Heart left ventricle (tissue), 16 donors: Measurements from ENCODE around the gene PPIB. TPM values are rescaled to one million over a fixed set of nuclear protein-coding genes. Genes with fewer than 3 reads are reported as not detected.
A peak's percentile ranks its signal among the peaks of the same experiment; 100 is the strongest.

Source experiments
- ATAC-seq, 4 donors: fragments of 200-7000 bp; cut with Tn5 transposase; one replicate each; pipeline ENCODE4 v1.9.1; 2020 to 2022; ENCODE audit warnings: moderate library complexity in 4 of 4, mild to moderate bottlenecking in 3 of 4, moderate number of reproducible peaks in 1 of 4
- DNase-seq, 5 donors: peaks; one replicate each; pipeline ENCODE4 v3.0.0-alpha.2; 2020
- H3K27ac ChIP-seq, 12 donors: fragments of 200-600 bp; sonication (generic) in 4 of 12; one replicate each; pipeline versions ENCODE4 v1.5.0 to v1.8.0; 2016 to 2022; ENCODE audit warnings: mild to moderate bottlenecking in 2 of 12
- H3K27me3 ChIP-seq, 9 donors: fragments of 200-600 bp; sonication (generic) in 2 of 9; one replicate each; pipeline versions ENCODE4 v1.5.1 to v1.8.0; 2016 to 2022; ENCODE audit warnings: mild to moderate bottlenecking in 3 of 9
- H3K36me3 ChIP-seq, 9 donors: fragments of 200-600 bp; sonication (generic) in 2 of 9; one replicate each; pipeline versions ENCODE4 v1.5.0 to v1.8.0; 2018 to 2022; ENCODE audit warnings: mild to moderate bottlenecking in 2 of 9
- H3K4me1 ChIP-seq, 12 donors: fragments of 200-600 bp; sonication (generic) in 4 of 12; one replicate each; pipeline versions ENCODE4 v1.5.0 to v1.8.0; 2016 to 2022; ENCODE audit warnings: mild to moderate bottlenecking in 3 of 12
- H3K4me3 ChIP-seq, 12 donors: fragments of 200-600 bp; sonication (generic) in 4 of 12; one replicate each; pipeline versions ENCODE4 v1.5.0 to v1.8.0; 2017 to 2022; ENCODE audit warnings: mild to moderate bottlenecking in 9 of 12, moderate library complexity in 4 of 12
- H3K9me3 ChIP-seq, 12 donors: fragments of 200-600 bp; sonication (generic) in 4 of 12; one replicate each; pipeline versions ENCODE4 v1.5.0 to v1.8.0; 2016 to 2022; ENCODE audit warnings: mild to moderate bottlenecking in 1 of 12
- CTCF ChIP-seq, 12 donors: fragments of 200-600 bp; sonication (generic) in 4 of 12; IDR thresholded peaks; one replicate each; pipeline versions ENCODE4 v1.5.0 to v1.8.0; 2018 to 2022; ENCODE audit warnings: antibody characterized with exemption in 12 of 12, mild to moderate bottlenecking in 5 of 12
- POLR2A ChIP-seq, 2 donors: fragments of 450-650 bp; IDR thresholded peaks; one replicate each; pipeline ENCODE4 v1.6.1; 2017; ENCODE audit warnings: antibody characterized with exemption in 2 of 2, mild to moderate bottlenecking in 2 of 2, moderate library complexity in 2 of 2
- WGBS, 4 donors: extraction: QIAGEN DNeasy Blood & Tissue Kit in 2 of 4; methylation state at CpG; one replicate each; pipeline versions ENCODE4 v1.1.5 to v1.1.7; 2013 to 2018; 5-methylcytosine and 5-hydroxymethylcytosine counted together
- intact Hi-C, 10 donors: fragments of 100-400 bp; cut with DNase I; formaldehyde crosslinking; loops; one replicate each; pipeline versions ENCODE4 v1.11.1 to v1.14.2; 2022
- polyA plus RNA-seq, 2 donors: library from polyadenylated mRNA; stranded (reverse); fragments of 200-250 nt; gene quantifications; one replicate each; pipeline ENCODE4 v1.2.3, GENCODE V29; 2013
- total RNA-seq, 9 donors: library from RNA; depleted of rRNA in 2 of 9; stranded (reverse); fragments of >200 nt in 2 of 9; fragmentation: NEBNext Ultra II Directional in 3 of 9; extraction: Animal tissue kit (Norgen Biotek cat#: 25700) in 3 of 9; gene quantifications; one replicate each; pipeline versions ENCODE4 v1.1.0 to v1.2.4, GENCODE V29; 2016 to 2023
- donor health status: ischemic (EF 13 %, LVEDD 7.1; RV severe dilation, severe dysfunction).
- donor health status: healthy with polysubstance abuse.
- donor health status: DM: no; HTN: yes; CAD: no.
- donor health status: DM: no; HTN: no; CAD: no.
- donor health status: ischemic (EF 25% LVEDD 6.9; RV normal size, moderate dysfunction).
- donor health status: ischemic (EF 25% LVEDD 5.7; RV mildly dilated, moderate dysfunction).
- donor health status: healthy.
- donor health status: DM: yes; HTN: yes; CAD: no.
- donor health status: ischemic (EF 35%, LVEDD 5.7; RV mildly dilated, moderate dysfunction).
- donor health status: nonischemic (EF 11% LVEDD 7.7; RV severe dilation, severe dysfunction).
- donor health status: DM: yes; HTN: yes; CAD: no.
- donor health status: PGD.
- donor health status: ischemic (EF 29% LVEDD 5.4; RV normal size, mild dysfunction).
- donor health status: nonischemic (EF 23%, LVEDD 6.1; RV moderate dilation, normal function).

The PPIB gene
- total and polyA plus RNA-seq, 11 donors = 73.7 to 341 (median 116) TPM

- peaks cover 16 to 85% (median 64%) of the 10 kb centered on the region in 12 donors for H3K4me1 ChIP-seq
- DNase-seq = no peak
- no peak overlapping the region for H3K4me3 ChIP-seq
- peak overlapping the region in 5 of 12 donors; percentile 57 to 69 (median 61) for H3K27ac ChIP-seq
- no peak for ATAC-seq
- 86 to 94% (median 92%) methylated on average over 15 of the region's 15 CpGs for WGBS, 4 donors
- no peak for TF ChIP-seq CTCF (IDR thresholded peaks at IDR 0.05)
- TF ChIP-seq POLR2A (IDR thresholded peaks at IDR 0.05) = no peak
- intact Hi-C loops = no loop called here
- H3K9me3 ChIP-seq = no peaks in the 10 kb centered on the region
- H3K27me3 ChIP-seq = peaks cover 0 to 24% (median 0%) of the 10 kb centered on the region in 9 donors
- peaks cover 0 to 73% (median 64%) of the 10 kb centered on the region in 9 donors for H3K36me3 ChIP-seq
Observed at GRCh38 chr15:64155802-64156651, 6.8 kb downstream of the PPIB start.

GRCh38 chr15:64153480-64154367, 9.1 kb downstream of the PPIB start:
- Histone ChIP-seq H3K36me3 (peaks cover 0 to 50% (median 41%) of the 10 kb centered on the region in 9 donors), H3K27ac (peak overlapping the region in 11 of 12 donors; percentile 50 to 88 (median 80)), H3K4me1 (peaks cover 10 to 64% (median 42%) of the 10 kb centered on the region in 12 donors), H3K27me3 (peaks cover 0 to 24% (median 0%) of the 10 kb centered on the region in 9 donors), H3K4me3 (peak overlapping the region in 3 of 12 donors; percentile 2 to 8 (median 3)), H3K9me3 (no peaks in the 10 kb centered on the region)
- intact Hi-C loops = loop anchor here in 7 of 10 donors (5.0 kb wide), 3 partner anchors 46 to 61 kb away; partner anchors contain the start of genes SNX1 (in 6 of the 7) and CIAO2A (in 1 of the 7)
- WGBS, 4 donors = 18 to 21% (median 19%) methylated on average over 12 of the region's 12 CpGs
- ATAC-seq = peak; percentile 72 to 91 (median 77)
- TF ChIP-seq POLR2A (IDR thresholded peaks at IDR 0.05) = no peak
- TF ChIP-seq CTCF (IDR thresholded peaks at IDR 0.05) = peak; percentile 94 to 99 (median 98)
- DNase-seq = peak; percentile 88 to 95 (median 91)

DNA sequence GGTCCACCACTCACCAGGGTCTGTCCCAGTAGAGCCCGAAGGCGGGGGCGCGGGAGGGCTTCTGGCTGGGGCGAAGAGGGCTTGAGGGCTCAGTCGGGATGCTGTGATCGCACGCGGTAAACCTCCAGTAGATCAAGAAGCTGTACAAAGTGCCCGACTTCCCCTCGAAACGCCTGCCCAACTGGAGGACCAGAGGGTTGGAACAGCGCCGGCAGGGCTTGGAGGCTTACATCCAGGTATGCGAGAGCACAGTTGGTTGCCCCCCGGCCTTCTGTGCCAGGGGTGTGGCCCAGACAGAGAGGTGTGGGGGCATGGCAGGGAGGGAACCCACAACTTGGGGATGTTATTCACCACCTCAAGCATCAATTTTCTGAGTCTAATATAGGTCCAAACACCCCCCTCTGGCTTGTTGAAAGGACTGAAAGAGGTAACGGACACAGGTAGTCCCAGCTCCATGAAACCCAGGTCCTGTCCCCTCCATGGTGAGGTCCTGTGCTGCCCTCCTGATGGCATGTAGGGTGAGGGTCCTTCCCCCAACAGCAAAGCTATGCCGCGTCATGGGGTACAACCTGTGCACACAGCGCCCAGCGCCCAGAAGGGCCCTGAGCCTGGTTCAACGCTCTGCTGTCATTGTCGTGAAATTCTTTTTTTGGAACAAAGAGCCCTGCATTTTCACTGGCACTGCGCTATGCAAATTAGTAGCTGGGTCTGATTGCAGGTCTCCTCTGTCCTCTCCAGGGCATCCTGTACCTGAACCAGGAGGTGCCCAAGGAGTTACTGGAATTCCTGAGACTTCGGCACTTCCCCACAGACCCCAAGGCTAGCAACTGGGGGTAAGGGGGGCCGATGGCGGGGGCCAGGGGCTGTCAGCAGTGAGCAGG, 10.1 kb downstream of the PPIB start:
- intact Hi-C loops = loop anchor here in 7 of 10 donors (5.0 kb wide), 3 partner anchors 45 to 60 kb away; partner anchors contain the start of genes SNX1 (in 6 of the 7) and CIAO2A (in 1 of the 7)
- Histone ChIP-seq H3K4me1 (peaks cover 10 to 54% (median 35%) of the 10 kb centered on the region in 12 donors), H3K4me3 (peak overlapping the region; percentile 35 to 59 (median 49)), H3K27ac (peak overlapping the region in 4 of 12 donors; percentile 7 to 88 (median 80)), H3K27me3 (peaks cover 0 to 24% (median 0%) of the 10 kb centered on the region in 9 donors), H3K9me3 (no peaks in the 10 kb centered on the region), H3K36me3 (peaks cover 0 to 41% (median 31%) of the 10 kb centered on the region in 9 donors)
- WGBS, 4 donors = 30 to 55% (median 40%) methylated on average over 11 to 27 of the region's 27 CpGs
- DNase-seq (peak in 2 of 5 donors; percentile 22 to 37), ATAC-seq (no peak)
- TF ChIP-seq CTCF (IDR thresholded peaks at IDR 0.05) (no peak), POLR2A (IDR thresholded peaks at IDR 0.05) (no peak)
